Kidney (tissue), 14 donors: Measurements from ENCODE around the gene GABRQ. TPM values are rescaled to one million over a fixed set of nuclear protein-coding genes. Genes with fewer than 3 reads are reported as not detected.

Experiments used
- DNase-seq, 5 donors: peaks; one replicate each; pipeline ENCODE4 v3.0.0-alpha.2; 2013 to 2020
- FAIRE-seq: peaks from 2 replicates; lab custom pipeline; 2012; peaks lifted over from hg19 to GRCh38; lab: Jason Lieb, UNC
- H3K27ac ChIP-seq, 2 donors: one replicate each; pipeline ENCODE4 v1.7.0; 2013; ENCODE audit warnings: low read depth in 2 of 2, low read length in 2 of 2, inconsistent platforms in 1 of 2
- H3K27me3 ChIP-seq: one replicate; pipeline ENCODE4 v1.7.1; 2013; ENCODE audit warnings: low read length, inconsistent platforms; ENCODE audit not compliant: control insufficient read depth, insufficient read depth
- H3K36me3 ChIP-seq, 3 donors: one replicate each; pipeline versions ENCODE4 v1.7.0 to v1.7.1; 2013; ENCODE audit warnings: low read length in 3 of 3, control low read depth in 1 of 3, inconsistent platforms in 1 of 3; ENCODE audit not compliant: insufficient read depth in 3 of 3, control insufficient read depth in 2 of 3
- H3K4me1 ChIP-seq, 3 donors: one replicate each; pipeline versions ENCODE4 v1.7.0 to v1.7.1; 2013; ENCODE audit warnings: low read length in 3 of 3, inconsistent platforms in 1 of 3, low read depth in 1 of 3; ENCODE audit not compliant: control insufficient read depth in 2 of 3, insufficient read depth in 2 of 3
- H3K4me3 ChIP-seq, 3 donors: one replicate each; pipeline versions ENCODE4 v1.7.0 to v1.8.1; 2013; ENCODE audit warnings: low read length in 3 of 3, control low read depth in 1 of 3, inconsistent platforms in 1 of 3
- H3K9ac ChIP-seq, 3 donors: one replicate each; pipeline versions ENCODE4 v1.7.0 to v1.7.1; 2013; ENCODE audit warnings: low read length in 3 of 3, control low read depth in 1 of 3, inconsistent platforms in 1 of 3
- H3K9me3 ChIP-seq, 3 donors: one replicate each; pipeline versions ENCODE4 v1.7.0 to v1.7.1; 2013; ENCODE audit warnings: low read length in 3 of 3, control low read depth in 1 of 3, inconsistent platforms in 1 of 3; ENCODE audit not compliant: control insufficient read depth in 2 of 3, insufficient read depth in 1 of 3
- intact Hi-C: fragments of 100-400 bp; cut with DNase I; formaldehyde crosslinking; loops from one replicate; pipeline ENCODE4 v1.11.1; 2022
- polyA plus RNA-seq: library from polyadenylated mRNA; stranded (reverse); fragments of 350-450 nt; fragmentation: Illumina TruSeq; extraction: RNeasy Lipid Tissue Mini Kit (QIAGEN cat#74804); gene quantifications from one replicate; pipeline ENCODE4 v1.2.3, GENCODE V29; 2014; ENCODE audit warnings: low read depth, low replicate concordance; ENCODE audit not compliant: insufficient read depth
- total RNA-seq: library from RNA; stranded (reverse); fragmentation: NEBNext Ultra II Directional; extraction: Animal tissue kit (Norgen Biotek cat#: 25700); gene quantifications from one replicate; pipeline ENCODE4 v1.2.1, GENCODE V29; 2021
- TF ChIP-seq, protein P1 (sequence below): IDR thresholded peaks from 3 replicates; pipeline ENCODE4 v1.5.1; 2012; ENCODE audit warnings: mild to moderate bottlenecking, moderate library complexity, borderline replicate concordance; ENCODE audit not compliant: insufficient read depth; ENCODE audit errors: extremely low read depth
- donor health status: control.
- donor health status: control.
- donor health status: control.
- donor health status: control.
- donor health status: control.
- donor health status: DM: yes; HTN: yes; CAD: no.
- donor health status: Normal renal cell carcinoma (clear cell type).

GABRQ gene
- total and polyA plus RNA-seq, 2 donors from 2014 or later, result 0.03 TPM; not detected in 1

DNA sequence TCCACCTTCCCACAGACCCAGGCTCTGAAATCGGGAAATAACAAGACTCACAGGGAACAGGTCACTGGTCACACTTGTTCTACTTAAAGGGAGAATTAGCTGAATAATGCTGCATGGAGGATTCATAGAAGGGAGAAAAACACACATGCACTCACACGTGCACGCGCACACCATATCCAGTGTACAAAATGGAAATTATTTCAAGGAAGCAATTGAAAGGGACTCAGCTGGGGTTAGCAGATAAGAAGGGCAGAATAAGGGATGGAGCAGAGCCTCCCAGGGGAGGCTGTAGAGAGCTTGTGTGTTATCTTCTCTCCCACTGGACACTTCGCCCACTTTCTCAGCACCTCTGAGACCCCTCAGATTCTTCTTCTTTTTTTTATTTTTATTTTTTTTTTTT, 10.3 kb downstream of the GABRQ start:
- no peak for FAIRE-seq
- Histone ChIP-seq H3K4me1 (no peaks in the 10 kb centered on the region), H3K36me3 (no peaks in the 10 kb centered on the region), H3K4me3 (no peak overlapping the region), H3K27me3 (no peaks in the 10 kb centered on the region), H3K9me3 (peaks cover 0 to 2% (median 0%) of the 10 kb centered on the region in 3 donors), H3K9ac (no peak overlapping the region), H3K27ac (no peak overlapping the region)
- TF ChIP-seq, protein P1, sequence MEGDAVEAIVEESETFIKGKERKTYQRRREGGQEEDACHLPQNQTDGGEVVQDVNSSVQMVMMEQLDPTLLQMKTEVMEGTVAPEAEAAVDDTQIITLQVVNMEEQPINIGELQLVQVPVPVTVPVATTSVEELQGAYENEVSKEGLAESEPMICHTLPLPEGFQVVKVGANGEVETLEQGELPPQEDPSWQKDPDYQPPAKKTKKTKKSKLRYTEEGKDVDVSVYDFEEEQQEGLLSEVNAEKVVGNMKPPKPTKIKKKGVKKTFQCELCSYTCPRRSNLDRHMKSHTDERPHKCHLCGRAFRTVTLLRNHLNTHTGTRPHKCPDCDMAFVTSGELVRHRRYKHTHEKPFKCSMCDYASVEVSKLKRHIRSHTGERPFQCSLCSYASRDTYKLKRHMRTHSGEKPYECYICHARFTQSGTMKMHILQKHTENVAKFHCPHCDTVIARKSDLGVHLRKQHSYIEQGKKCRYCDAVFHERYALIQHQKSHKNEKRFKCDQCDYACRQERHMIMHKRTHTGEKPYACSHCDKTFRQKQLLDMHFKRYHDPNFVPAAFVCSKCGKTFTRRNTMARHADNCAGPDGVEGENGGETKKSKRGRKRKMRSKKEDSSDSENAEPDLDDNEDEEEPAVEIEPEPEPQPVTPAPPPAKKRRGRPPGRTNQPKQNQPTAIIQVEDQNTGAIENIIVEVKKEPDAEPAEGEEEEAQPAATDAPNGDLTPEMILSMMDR, result no peak
- intact Hi-C loops, result no loop called here
- DNase-seq, result no peak

DNA sequence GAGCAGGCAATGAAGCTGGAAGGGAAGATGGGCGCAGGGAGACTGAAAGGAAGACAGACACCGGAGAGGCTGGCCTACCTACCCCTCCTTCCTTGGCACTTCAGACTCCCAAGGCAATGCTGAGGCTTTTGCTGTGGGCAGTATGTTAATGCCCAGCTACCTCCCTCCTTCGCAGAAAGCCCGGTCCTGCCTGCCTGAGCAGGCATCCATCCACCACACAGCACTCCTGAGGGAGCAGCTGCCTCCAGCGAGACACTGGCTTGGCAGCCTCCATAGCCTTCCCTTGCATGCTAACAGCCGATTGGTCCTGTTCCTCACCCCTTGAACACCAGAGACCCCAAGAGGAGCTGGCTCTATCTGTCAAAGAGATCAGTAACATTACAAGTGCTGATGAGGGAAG, 14.4 kb downstream of the GABRQ start:
- no peak for FAIRE-seq
- Histone ChIP-seq H3K4me3 (no peak overlapping the region), H3K36me3 (no peaks in the 10 kb centered on the region), H3K27me3 (no peaks in the 10 kb centered on the region), H3K4me1 (no peaks in the 10 kb centered on the region), H3K27ac (no peak overlapping the region), H3K9me3 (no peaks in the 10 kb centered on the region), H3K9ac (no peak overlapping the region)
- TF ChIP-seq, protein P1, result no peak
- DNase-seq, result no peak
- intact Hi-C loops, result no loop called here

DNA sequence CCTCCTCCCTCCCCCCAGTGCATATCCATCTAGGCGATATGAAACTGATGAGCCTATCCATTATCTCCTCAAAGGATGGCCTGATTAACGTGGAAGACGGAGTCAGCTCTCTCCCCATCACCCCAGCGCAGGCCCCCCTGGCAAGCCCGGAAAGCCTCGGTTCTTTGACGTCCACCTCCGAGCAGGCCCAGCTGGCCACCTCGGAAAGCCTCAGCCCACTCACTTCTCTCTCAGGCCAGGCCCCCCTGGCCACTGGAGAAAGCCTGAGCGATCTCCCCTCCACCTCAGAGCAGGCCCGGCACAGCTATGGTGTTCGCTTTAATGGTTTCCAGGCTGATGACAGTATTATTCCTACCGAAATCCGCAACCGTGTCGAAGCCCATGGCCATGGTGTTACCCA, 14.8 kb downstream of the GABRQ start:
- no peaks in the 10 kb centered on the region for H3K9me3 ChIP-seq
- no peak overlapping the region for H3K4me3 ChIP-seq
- TF ChIP-seq, protein P1, result no peak
- no peak overlapping the region for H3K27ac ChIP-seq
- H3K36me3 ChIP-seq, result no peaks in the 10 kb centered on the region
- H3K4me1 ChIP-seq, result no peaks in the 10 kb centered on the region
- no peaks in the 10 kb centered on the region for H3K27me3 ChIP-seq
- intact Hi-C loops, result no loop called here
- H3K9ac ChIP-seq, result no peak overlapping the region
- FAIRE-seq (no peak), DNase-seq (no peak)

DNA sequence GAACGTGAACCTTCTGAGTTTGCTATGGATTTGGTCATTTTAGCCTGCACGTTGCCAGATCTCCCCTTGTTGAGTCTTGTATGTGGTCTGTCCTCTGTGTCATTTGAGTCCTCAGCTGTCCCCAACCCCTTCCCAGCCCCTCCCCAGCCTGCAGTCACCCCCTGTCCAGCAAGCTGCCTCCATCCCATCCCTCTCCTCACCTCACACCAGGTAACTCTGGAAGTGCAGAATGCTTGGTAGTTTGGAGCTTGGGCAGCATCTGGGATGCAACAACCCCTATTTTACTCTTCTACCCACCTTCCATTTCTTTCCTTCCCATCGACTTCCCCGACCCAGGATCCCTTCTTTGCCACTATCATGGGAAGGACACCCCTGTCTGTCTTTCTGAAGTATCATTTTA, 18.4 kb downstream of the GABRQ start:
- Histone ChIP-seq H3K4me3 (no peak overlapping the region), H3K9ac (no peak overlapping the region), H3K27me3 (no peaks in the 10 kb centered on the region), H3K27ac (no peak overlapping the region), H3K4me1 (no peaks in the 10 kb centered on the region), H3K9me3 (no peaks in the 10 kb centered on the region), H3K36me3 (no peaks in the 10 kb centered on the region)
- no peak for FAIRE-seq
- no peak for DNase-seq
- intact Hi-C loops, result no loop called here
- TF ChIP-seq, protein P1, result no peak
